Measurements from ENCODE around the gene C16orf86. TPM values are rescaled to one million over a fixed set of nuclear protein-coding genes. Genes with fewer than 3 reads are reported as not detected.

Gene C16orf86
- polyA plus RNA-seq, 3 donors: 4.1 to 11.3 (median 4.6) TPM

DNA sequence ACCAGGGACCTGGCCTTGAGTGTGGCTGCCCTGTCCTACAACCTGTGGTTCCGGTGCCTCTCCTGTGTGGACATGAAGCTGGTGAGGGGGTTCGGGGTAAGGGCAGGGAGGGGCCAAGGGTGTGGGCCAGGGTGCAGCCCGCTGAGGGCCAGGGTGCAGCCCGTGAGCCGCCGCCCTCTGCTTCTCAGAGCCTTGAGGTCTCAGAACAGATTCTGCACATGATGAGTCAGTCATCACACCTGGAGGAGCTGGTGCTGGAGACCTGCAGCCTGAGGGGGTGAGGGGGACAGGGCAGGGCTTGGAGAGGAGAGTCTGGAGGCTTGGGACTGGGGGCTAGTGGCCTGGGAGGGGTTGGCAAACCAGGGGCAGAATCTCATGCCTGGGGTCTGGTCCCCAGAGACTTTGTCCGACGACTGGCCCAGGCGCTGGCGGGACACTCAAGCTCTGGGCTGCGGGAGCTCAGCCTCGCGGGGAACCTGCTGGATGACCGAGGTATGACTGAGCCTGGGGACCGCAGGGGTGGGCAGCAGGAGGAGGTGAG, 19.4 kb upstream of the C16orf86 start:
- Histone ChIP-seq H3K4me2 (replicated peaks; ENCODE audit: extremely low read depth, low read length, poor library complexity, severe bottlenecking) (no peak overlapping the region), H3K4me3 (replicated peaks in 1 of 3; ENCODE audit: low read depth in 2 of 3, low read length in 3 of 3) (no peak overlapping the region), H3K9ac (ENCODE audit: insufficient read depth, low read length, poor library complexity, severe bottlenecking) (no peak overlapping the region), H3K27me3 (ENCODE audit: control insufficient read depth in 2 of 2, insufficient read depth in 2 of 2, low read length in 2 of 2) (peaks cover 2 to 19% of the 10 kb centered on the region in 2 donors), H3K36me3 (replicated peaks in 1 of 2; ENCODE audit: control insufficient read depth in 1 of 2, insufficient read depth in 2 of 2, low read length in 2 of 2) (no peaks in the 10 kb centered on the region), H3K27ac (ENCODE audit: low read depth in 1 of 2, low read length in 2 of 2) (no peak overlapping the region), H4K20me1 (ENCODE audit: insufficient read depth, low read length) (no peaks in the 10 kb centered on the region), H3K4me1 (ENCODE audit: control insufficient read depth in 1 of 2, insufficient read depth in 2 of 2, low read length in 2 of 2) (peaks cover 5 to 10% of the 10 kb centered on the region in 2 donors), H3K9me3 (replicated peaks in 1 of 2; ENCODE audit: control insufficient read depth in 1 of 2, insufficient read depth in 1 of 2, low read length in 2 of 2) (no peaks in the 10 kb centered on the region), H3K79me2 (ENCODE audit: insufficient read depth, low read length) (no peaks in the 10 kb centered on the region), H2AFZ (ENCODE audit: insufficient read depth, low read depth, low read length, poor library complexity, severe bottlenecking) (no peak overlapping the region)
- intact Hi-C loops (cut with micrococcal nuclease): no loop called here
- Mint-ChIP-seq H3K4me3 (no peak overlapping the region), H3K36me3 (no peaks in the 10 kb centered on the region), H3K27ac (no peak overlapping the region), H3K27me3 (ENCODE audit: low read depth in 3 of 3) (peaks cover 12 to 24% (median 20%) of the 10 kb centered on the region in 3 donors), H3K4me1 (peaks cover 5% of the 10 kb centered on the region), H3K9me3 (peaks cover 0 to 2% (median 0%) of the 10 kb centered on the region in 7 donors)
- peak in 1 of 3 donors; percentile 3 for DNase-seq
- TF ChIP-seq, protein P1, sequence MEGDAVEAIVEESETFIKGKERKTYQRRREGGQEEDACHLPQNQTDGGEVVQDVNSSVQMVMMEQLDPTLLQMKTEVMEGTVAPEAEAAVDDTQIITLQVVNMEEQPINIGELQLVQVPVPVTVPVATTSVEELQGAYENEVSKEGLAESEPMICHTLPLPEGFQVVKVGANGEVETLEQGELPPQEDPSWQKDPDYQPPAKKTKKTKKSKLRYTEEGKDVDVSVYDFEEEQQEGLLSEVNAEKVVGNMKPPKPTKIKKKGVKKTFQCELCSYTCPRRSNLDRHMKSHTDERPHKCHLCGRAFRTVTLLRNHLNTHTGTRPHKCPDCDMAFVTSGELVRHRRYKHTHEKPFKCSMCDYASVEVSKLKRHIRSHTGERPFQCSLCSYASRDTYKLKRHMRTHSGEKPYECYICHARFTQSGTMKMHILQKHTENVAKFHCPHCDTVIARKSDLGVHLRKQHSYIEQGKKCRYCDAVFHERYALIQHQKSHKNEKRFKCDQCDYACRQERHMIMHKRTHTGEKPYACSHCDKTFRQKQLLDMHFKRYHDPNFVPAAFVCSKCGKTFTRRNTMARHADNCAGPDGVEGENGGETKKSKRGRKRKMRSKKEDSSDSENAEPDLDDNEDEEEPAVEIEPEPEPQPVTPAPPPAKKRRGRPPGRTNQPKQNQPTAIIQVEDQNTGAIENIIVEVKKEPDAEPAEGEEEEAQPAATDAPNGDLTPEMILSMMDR (IDR thresholded peaks at IDR 0.05): no peak
- 96% methylated on average over 15 of the region's 15 CpGs for WGBS (ENCODE audit: insufficient coverage)

DNA sequence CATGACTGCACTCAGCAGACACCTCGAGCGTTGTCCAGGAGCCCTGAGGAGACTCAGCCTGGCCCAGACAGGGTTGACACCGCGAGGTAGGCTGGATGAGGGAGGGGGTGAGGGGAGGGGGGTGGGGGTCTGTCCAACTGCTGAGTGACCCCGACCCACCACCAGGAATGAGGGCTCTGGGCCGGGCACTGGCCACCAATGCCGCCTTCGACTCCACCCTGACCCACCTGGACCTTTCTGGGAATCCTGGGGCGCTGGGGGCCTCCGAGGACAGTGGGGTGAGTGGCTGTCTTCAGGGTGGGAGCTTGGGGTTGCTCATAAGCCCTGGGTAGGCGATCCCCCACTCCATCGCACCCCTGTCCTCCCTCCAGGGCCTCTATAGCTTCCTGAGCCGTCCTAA, 18.9 kb upstream of the C16orf86 start:
- peaks cover 5 to 10% of the 10 kb centered on the region in 2 donors for H3K4me1 ChIP-seq (ENCODE audit: control insufficient read depth in 1 of 2, insufficient read depth in 2 of 2, low read length in 2 of 2)
- H3K4me3 ChIP-seq (replicated peaks in 1 of 3; ENCODE audit: low read depth in 2 of 3, low read length in 3 of 3): no peak overlapping the region
- no peaks in the 10 kb centered on the region for H3K36me3 Mint-ChIP-seq
- peaks cover 5% of the 10 kb centered on the region for H3K4me1 Mint-ChIP-seq
- no peak overlapping the region for H3K4me3 Mint-ChIP-seq
- H3K79me2 ChIP-seq (ENCODE audit: insufficient read depth, low read length): no peaks in the 10 kb centered on the region
- no peak overlapping the region for H3K27ac ChIP-seq (ENCODE audit: low read depth in 1 of 2, low read length in 2 of 2)
- H3K27me3 Mint-ChIP-seq (ENCODE audit: low read depth in 3 of 3): peaks cover 14 to 24% (median 20%) of the 10 kb centered on the region in 3 donors
- no peak for DNase-seq
- H3K9me3 ChIP-seq (replicated peaks in 1 of 2; ENCODE audit: control insufficient read depth in 1 of 2, insufficient read depth in 1 of 2, low read length in 2 of 2): no peaks in the 10 kb centered on the region
- no peaks in the 10 kb centered on the region for H4K20me1 ChIP-seq (ENCODE audit: insufficient read depth, low read length)
- TF ChIP-seq, protein P1 (IDR thresholded peaks at IDR 0.05): no peak
- intact Hi-C loops (cut with micrococcal nuclease): no loop called here
- H2AFZ ChIP-seq (ENCODE audit: insufficient read depth, low read depth, low read length, poor library complexity, severe bottlenecking): no peak overlapping the region
- no peak overlapping the region for H3K27ac Mint-ChIP-seq
- no peaks in the 10 kb centered on the region for H3K36me3 ChIP-seq (replicated peaks in 1 of 2; ENCODE audit: control insufficient read depth in 1 of 2, insufficient read depth in 2 of 2, low read length in 2 of 2)
- H3K27me3 ChIP-seq (ENCODE audit: control insufficient read depth in 2 of 2, insufficient read depth in 2 of 2, low read length in 2 of 2): peaks cover 2 to 19% of the 10 kb centered on the region in 2 donors
- no peak overlapping the region for H3K4me2 ChIP-seq (replicated peaks; ENCODE audit: extremely low read depth, low read length, poor library complexity, severe bottlenecking)
- peaks cover 0 to 2% (median 0%) of the 10 kb centered on the region in 7 donors for H3K9me3 Mint-ChIP-seq
- H3K9ac ChIP-seq (ENCODE audit: insufficient read depth, low read length, poor library complexity, severe bottlenecking): no peak overlapping the region
- WGBS (ENCODE audit: insufficient coverage): no CpG with 5 or more reads among the region's 13 CpGs

All from CD14-positive monocyte (primary cell).